Inflammatory macrophage (primary cell): ENCODE results near the gene SLC37A1.
"Not testable (repeated sequence)": the region's sequence is repeated elsewhere in the genome, so short reads cannot be mapped to it uniquely, and the experiment has no call there.

Source experiments
- DNase-seq, 2 donors: peaks; one replicate each; pipeline ENCODE4 v3.0.0-alpha.2; 2020 to 2022

The SLC37A1 gene

GRCh38 chr21:42622284-42622683 lies 108.6 kb downstream of the SLC37A1 start:
- DNase-seq, result no peak

GRCh38 chr21:42623694-42624093 lies 110.0 kb downstream of the SLC37A1 start:
- DNase-seq, result no peak

GRCh38 chr21:42624095-42624790 lies 110.6 kb downstream of the SLC37A1 start:
- no peak for DNase-seq

GRCh38 chr21:42624936-42625335 lies 111.3 kb downstream of the SLC37A1 start:
- no peak for DNase-seq

- DNase-seq, result no peak
Measured at GRCh38 chr21:42626171-42626570, 112.5 kb downstream of the SLC37A1 start.

GRCh38 chr21:42627527-42628289 lies 114.1 kb downstream of the SLC37A1 start:
- DNase-seq, result no peak

GRCh38 chr21:42628466-42629061 lies 114.9 kb downstream of the SLC37A1 start:
- not testable (repeated sequence) for DNase-seq

- no peak for DNase-seq
Measured at GRCh38 chr21:42629933-42630589, 116.4 kb downstream of the SLC37A1 start.

GRCh38 chr21:42630626-42631025 lies 117.0 kb downstream of the SLC37A1 start:
- DNase-seq, result no peak
